Progenitor cell of endocrine pancreas (in vitro differentiated cells): Measurements from ENCODE around the gene CAMLG. TPM values are rescaled to one million over a fixed set of nuclear protein-coding genes. Genes with fewer than 3 reads are reported as not detected.
"Not testable (repeated sequence)": the region's sequence is repeated elsewhere in the genome, so short reads cannot be mapped to it uniquely, and the experiment has no call there.

Experiments used
- DNase-seq: peaks from one replicate; pipeline ENCODE4 v3.0.0; 2021; ENCODE audit warnings: low spot score; ENCODE audit not compliant: unreplicated experiment
- H3K27ac Mint-ChIP-seq: 2 replicates; pipeline ENCODE4 v1.8.0; 2021; ENCODE audit warnings: mild to moderate bottlenecking, moderate library complexity, mixed read lengths
- H3K27me3 Mint-ChIP-seq: 2 replicates; pipeline ENCODE4 v1.8.0; 2021; ENCODE audit warnings: mixed read lengths
- H3K36me3 Mint-ChIP-seq: 2 replicates; pipeline ENCODE4 v1.8.0; 2022; ENCODE audit warnings: mixed read lengths; ENCODE audit not compliant: insufficient read depth
- H3K4me1 Mint-ChIP-seq: 2 replicates; pipeline ENCODE4 v1.8.0; 2021; ENCODE audit warnings: low read depth, mixed read lengths
- H3K4me3 Mint-ChIP-seq: 2 replicates; pipeline ENCODE4 v1.8.0; 2021; ENCODE audit warnings: low read depth, mild to moderate bottlenecking, moderate library complexity, mixed read lengths
- H3K9me3 Mint-ChIP-seq: 2 replicates; pipeline ENCODE4 v1.8.0; 2021; ENCODE audit warnings: low read depth, mixed read lengths
- CTCF ChIP-seq: fragments of 200-600 bp; sonication (generic); IDR thresholded peaks from one replicate; pipeline ENCODE4 v1.5.0; 2021; ENCODE audit warnings: antibody characterized with exemption, mild to moderate bottlenecking; ENCODE audit not compliant: unreplicated experiment
- total RNA-seq: library from RNA; stranded (reverse); gene quantifications from 2 replicates; pipeline ENCODE4 v1.2.1, GENCODE V29; 2021

The CAMLG gene
- total RNA-seq, 1 donor from 2014 or later: 40.8 TPM

- no peaks in the 10 kb centered on the region for H3K9me3 Mint-ChIP-seq
- TF ChIP-seq CTCF: peak; percentile 82
- peak within 1 kb of the TSS; percentile 98 for H3K27ac Mint-ChIP-seq
Measured at GRCh38 chr5:134758504-134759341, 20.4 kb downstream of the CAMLG start, which contains the start of gene DDX46. DDX46 (plus strand) TSS chr5:134758779; CDS start chr5:134758939, 160 bp downstream.

GRCh38 chr5:134767528-134768291 lies 29.4 kb downstream of the CAMLG start:
- H3K4me3 Mint-ChIP-seq, H3K27ac Mint-ChIP-seq, H3K4me1 Mint-ChIP-seq, DNase-seq, H3K27me3 Mint-ChIP-seq, H3K9me3 Mint-ChIP-seq: not testable (repeated sequence)
- H3K36me3 Mint-ChIP-seq: peaks cover 18% of the 10 kb centered on the region

More at GRCh38 chr5:134758504-134759341, 20.4 kb downstream of the CAMLG start, which contains the start of gene DDX46:
- Mint-ChIP-seq H3K27me3 (peaks cover 12% of the 10 kb centered on the region), H3K4me3 (peak within 1 kb of the TSS; percentile 98), H3K4me1 (peaks cover 17% of the 10 kb centered on the region), H3K36me3 (peaks cover 3% of the 10 kb centered on the region)
- peak; percentile 84 for DNase-seq

- Mint-ChIP-seq H3K9me3 (no peaks in the 10 kb centered on the region), H3K27me3 (no peaks in the 10 kb centered on the region), H3K36me3 (peaks cover 22% of the 10 kb centered on the region), H3K4me3 (no peak overlapping the region), H3K4me1 (no peaks in the 10 kb centered on the region), H3K27ac (no peak overlapping the region)
- no peak for TF ChIP-seq CTCF
- no peak for DNase-seq
Measured at GRCh38 chr5:134769206-134769605, 30.9 kb downstream of the CAMLG start.

GRCh38 chr5:134772461-134773125 lies 34.2 kb downstream of the CAMLG start:
- no peaks in the 10 kb centered on the region for H3K9me3 Mint-ChIP-seq
- H3K4me3 Mint-ChIP-seq: no peak overlapping the region
- H3K4me1 Mint-ChIP-seq: no peaks in the 10 kb centered on the region
- no peak for DNase-seq
- H3K36me3 Mint-ChIP-seq: peaks cover 24% of the 10 kb centered on the region
- TF ChIP-seq CTCF: no peak
- no peak overlapping the region for H3K27ac Mint-ChIP-seq
- no peaks in the 10 kb centered on the region for H3K27me3 Mint-ChIP-seq

GRCh38 chr5:134777366-134777765 lies 39.0 kb downstream of the CAMLG start:
- Mint-ChIP-seq H3K4me1 (no peaks in the 10 kb centered on the region), H3K27me3 (no peaks in the 10 kb centered on the region), H3K27ac (no peak overlapping the region), H3K9me3 (no peaks in the 10 kb centered on the region), H3K36me3 (peaks cover 24% of the 10 kb centered on the region), H3K4me3 (no peak overlapping the region)
- TF ChIP-seq CTCF: no peak
- DNase-seq: no peak
